Uterine smooth muscle cell (primary cell): ENCODE results near the gene TP53TG3C. TPM values are rescaled to one million over a fixed set of nuclear protein-coding genes. Genes with fewer than 3 reads are reported as not detected.

ENCODE experiments used
- total RNA-seq: library from RNA; depleted of rRNA; stranded (reverse); fragments of >200 nt; gene quantifications from 2 replicates; pipeline ENCODE4 v1.2.3, GENCODE V29; 2014

TP53TG3C gene
- total RNA-seq = not detected in 2 replicates

GRCh38 chr16:33193926-33194325 is at the start of gene TP53TG3C:
TSS of gene TP53TG3C (plus strand) at chr16:33194226. CDS start at chr16:33194294, 68 bp downstream.

Other genes with a start within 250 kb of the TP53TG3C start
- not detected in 2 replicates for gene TP53TG3E, start 110.1 kb downstream of the TP53TG3C start, total RNA-seq
- not detected in 2 replicates for gene TP53TG3B, start 166.6 kb downstream of the TP53TG3C start, total RNA-seq